PC-9 (cell line): ENCODE measurements around the gene SPHK2.

ENCODE experiments used
- EZH2 ChIP-seq: fragments of 200-600 bp; sonication (generic); IDR thresholded peaks from 2 replicates; pipeline ENCODE4 v1.8.0; 2017; ENCODE audit warnings: antibody characterized with exemption, low read depth
- TF ChIP-seq, protein P1 (sequence below): fragments of 200-600 bp; sonication (generic); conservative IDR thresholded peaks from 2 replicates; pipeline ENCODE4 v1.6.1; 2017; ENCODE audit warnings: mixed run types, antibody characterized with exemption, mild to moderate bottlenecking, moderate library complexity

DNA sequence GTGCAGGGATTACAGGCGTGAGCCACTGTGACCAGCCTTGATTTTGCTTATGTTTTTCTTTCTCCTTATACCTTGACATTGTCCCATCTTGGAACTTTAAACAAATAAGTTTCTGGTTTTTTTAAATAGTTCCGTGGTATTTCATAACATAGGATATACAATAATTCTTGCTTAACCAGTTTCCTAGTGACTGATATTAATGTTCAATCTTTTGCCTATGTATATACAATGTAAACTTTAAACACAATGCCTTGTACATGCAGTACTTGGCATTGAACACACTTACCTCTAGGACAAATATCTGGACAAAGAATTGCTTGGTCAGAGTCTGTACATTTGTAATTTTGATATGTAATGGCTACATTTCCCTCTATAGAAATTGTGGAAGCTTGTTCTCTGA is 37.1 kb upstream of the SPHK2 start:
- no peak for TF ChIP-seq EZH2
- TF ChIP-seq, protein P1, sequence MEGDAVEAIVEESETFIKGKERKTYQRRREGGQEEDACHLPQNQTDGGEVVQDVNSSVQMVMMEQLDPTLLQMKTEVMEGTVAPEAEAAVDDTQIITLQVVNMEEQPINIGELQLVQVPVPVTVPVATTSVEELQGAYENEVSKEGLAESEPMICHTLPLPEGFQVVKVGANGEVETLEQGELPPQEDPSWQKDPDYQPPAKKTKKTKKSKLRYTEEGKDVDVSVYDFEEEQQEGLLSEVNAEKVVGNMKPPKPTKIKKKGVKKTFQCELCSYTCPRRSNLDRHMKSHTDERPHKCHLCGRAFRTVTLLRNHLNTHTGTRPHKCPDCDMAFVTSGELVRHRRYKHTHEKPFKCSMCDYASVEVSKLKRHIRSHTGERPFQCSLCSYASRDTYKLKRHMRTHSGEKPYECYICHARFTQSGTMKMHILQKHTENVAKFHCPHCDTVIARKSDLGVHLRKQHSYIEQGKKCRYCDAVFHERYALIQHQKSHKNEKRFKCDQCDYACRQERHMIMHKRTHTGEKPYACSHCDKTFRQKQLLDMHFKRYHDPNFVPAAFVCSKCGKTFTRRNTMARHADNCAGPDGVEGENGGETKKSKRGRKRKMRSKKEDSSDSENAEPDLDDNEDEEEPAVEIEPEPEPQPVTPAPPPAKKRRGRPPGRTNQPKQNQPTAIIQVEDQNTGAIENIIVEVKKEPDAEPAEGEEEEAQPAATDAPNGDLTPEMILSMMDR: no peak
